ENCODE measurements around the gene FBN1.

GRCh38 chr15:48451241-48451640 lies 194.3 kb downstream of the FBN1 start:
- TF ChIP-seq CTCF (IDR thresholded peaks at IDR 0.05; ENCODE audit: low read length) (no peak), EZH2phosphoT487 (IDR thresholded peaks at IDR 0.05; ENCODE audit: low read length) (no peak), EZH2 (optimal IDR thresholded peaks at IDR 0.05; ENCODE audit: low read depth, low read length) (no peak)

All from MM.1S (cell line).